Measurements from ENCODE around the gene MTLN. TPM values are rescaled to one million over a fixed set of nuclear protein-coding genes. Genes with fewer than 3 reads are reported as not detected.
"Not testable (repeated sequence)": the region's sequence is repeated elsewhere in the genome, so short reads cannot be mapped to it uniquely, and the experiment has no call there.

MTLN gene
- total and polyA plus RNA-seq, 12 donors, result 129 to 848 (median 177) TPM

DNA sequence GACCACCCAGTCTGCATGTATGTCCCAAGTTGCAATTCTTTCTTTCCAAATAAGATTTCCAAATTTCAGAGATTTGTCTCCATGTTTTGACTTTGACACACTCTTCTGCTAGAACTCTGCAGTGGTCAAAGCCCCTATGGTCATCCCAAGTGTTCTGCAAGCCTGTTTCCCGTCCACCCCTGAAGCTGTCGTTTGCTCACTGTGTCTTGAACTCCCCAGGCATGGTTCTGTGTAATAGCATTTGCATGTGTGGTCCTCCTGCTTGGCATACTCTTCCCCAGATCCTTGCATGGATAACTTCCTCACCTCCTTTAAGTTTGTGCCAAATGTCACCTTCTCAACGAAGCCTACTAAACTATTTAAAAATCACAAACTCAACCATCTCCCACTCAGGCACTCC is 3.9 kb upstream of the MTLN start:
- no peak for DNase-seq
- peaks cover 0 to 41% (median 0%) of the 10 kb centered on the region in 7 donors for H3K27me3 ChIP-seq
- intact Hi-C loops (cut with DNase I), result no loop called here
- no peak overlapping the region for H3K27ac ChIP-seq
- H3K4me3 ChIP-seq, result no peak overlapping the region
- H3K36me3 ChIP-seq, result peaks cover 0 to 2% (median 0%) of the 10 kb centered on the region in 9 donors
- H3K4me1 ChIP-seq, result peaks cover 0 to 16% (median 5%) of the 10 kb centered on the region in 9 donors
- 51 to 54% methylated on average over 3 of the region's 3 CpGs for WGBS, 2 donors
- TF ChIP-seq, protein P1, sequence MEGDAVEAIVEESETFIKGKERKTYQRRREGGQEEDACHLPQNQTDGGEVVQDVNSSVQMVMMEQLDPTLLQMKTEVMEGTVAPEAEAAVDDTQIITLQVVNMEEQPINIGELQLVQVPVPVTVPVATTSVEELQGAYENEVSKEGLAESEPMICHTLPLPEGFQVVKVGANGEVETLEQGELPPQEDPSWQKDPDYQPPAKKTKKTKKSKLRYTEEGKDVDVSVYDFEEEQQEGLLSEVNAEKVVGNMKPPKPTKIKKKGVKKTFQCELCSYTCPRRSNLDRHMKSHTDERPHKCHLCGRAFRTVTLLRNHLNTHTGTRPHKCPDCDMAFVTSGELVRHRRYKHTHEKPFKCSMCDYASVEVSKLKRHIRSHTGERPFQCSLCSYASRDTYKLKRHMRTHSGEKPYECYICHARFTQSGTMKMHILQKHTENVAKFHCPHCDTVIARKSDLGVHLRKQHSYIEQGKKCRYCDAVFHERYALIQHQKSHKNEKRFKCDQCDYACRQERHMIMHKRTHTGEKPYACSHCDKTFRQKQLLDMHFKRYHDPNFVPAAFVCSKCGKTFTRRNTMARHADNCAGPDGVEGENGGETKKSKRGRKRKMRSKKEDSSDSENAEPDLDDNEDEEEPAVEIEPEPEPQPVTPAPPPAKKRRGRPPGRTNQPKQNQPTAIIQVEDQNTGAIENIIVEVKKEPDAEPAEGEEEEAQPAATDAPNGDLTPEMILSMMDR (IDR thresholded peaks at IDR 0.05), result no peak
- H3K9me3 ChIP-seq, result peaks cover 0 to 7% (median 0%) of the 10 kb centered on the region in 11 donors
- no peak for ATAC-seq

DNA sequence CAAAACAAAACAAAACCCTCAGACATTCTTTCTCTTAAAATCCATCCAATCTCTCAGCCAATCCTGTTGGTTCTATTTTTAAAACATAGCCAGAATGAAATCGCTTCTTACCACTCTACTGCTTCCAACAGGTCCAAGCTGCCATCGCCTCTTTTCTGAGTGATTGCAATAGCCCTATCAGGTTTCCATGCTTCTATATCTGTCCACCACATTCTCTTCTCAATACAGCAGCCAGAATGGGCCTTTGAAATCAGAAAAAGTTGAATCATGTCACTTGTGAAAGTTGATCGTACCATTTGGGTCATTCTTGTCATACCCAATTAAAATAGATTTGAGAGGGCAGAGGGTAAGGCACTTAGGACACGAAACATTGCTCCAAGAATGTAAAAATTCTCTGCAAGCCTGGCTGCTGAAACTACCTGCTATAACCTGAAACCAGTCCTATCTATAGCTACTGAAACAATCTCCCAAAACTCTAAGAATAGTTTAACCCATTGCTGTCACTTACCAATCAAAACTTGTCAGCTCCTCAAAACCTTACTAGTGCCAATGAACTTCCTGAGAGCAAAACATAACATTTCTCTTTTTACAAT is 3.3 kb upstream of the MTLN start:
- no peak for ATAC-seq

DNA sequence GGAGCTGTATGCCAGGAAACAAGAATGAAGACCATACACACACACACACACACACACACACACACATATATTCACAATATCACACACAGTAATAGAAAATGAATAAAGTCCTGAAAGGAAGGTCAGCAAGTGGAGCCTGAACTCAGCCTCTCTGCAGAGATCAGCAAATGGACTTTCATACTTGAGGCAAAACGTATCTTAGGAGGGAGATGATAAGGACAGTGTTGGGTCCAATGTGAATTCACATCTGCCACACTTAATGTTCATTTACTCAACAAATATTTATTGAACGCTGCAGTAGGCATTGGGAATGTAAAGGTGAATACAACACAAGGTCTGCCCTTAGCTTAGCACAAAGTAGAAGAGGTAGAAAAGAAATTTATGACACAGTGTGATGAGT is 2.7 kb upstream of the MTLN start:
- H3K9me3 ChIP-seq, result peaks cover 0 to 7% (median 0%) of the 10 kb centered on the region in 11 donors
- H3K4me1 ChIP-seq, result peaks cover 0 to 23% (median 11%) of the 10 kb centered on the region in 9 donors
- intact Hi-C loops (cut with DNase I), result no loop called here
- no peak for DNase-seq
- TF ChIP-seq, protein P1 (IDR thresholded peaks at IDR 0.05), result no peak
- no peak overlapping the region for H3K27ac ChIP-seq
- H3K36me3 ChIP-seq, result peaks cover 0 to 13% (median 9%) of the 10 kb centered on the region in 9 donors
- ATAC-seq, result no peak
- no peak overlapping the region for H3K4me3 ChIP-seq
- H3K27me3 ChIP-seq, result peaks cover 0 to 33% (median 0%) of the 10 kb centered on the region in 7 donors
- 52 to 53% methylated on average over 2 of the region's 2 CpGs for whole genome bisulfite sequencing, 2 donors

More for the DNA sequence above, 3.3 kb upstream of the MTLN start:
- no peak overlapping the region for H3K4me3 ChIP-seq
- H3K27ac ChIP-seq, result no peak overlapping the region
- H3K36me3 ChIP-seq, result peaks cover 0 to 7% (median 4%) of the 10 kb centered on the region in 9 donors
- H3K4me1 ChIP-seq, result peaks cover 0 to 21% (median 11%) of the 10 kb centered on the region in 9 donors
- intact Hi-C loops (cut with DNase I), result no loop called here
- H3K9me3 ChIP-seq, result peaks cover 0 to 7% (median 0%) of the 10 kb centered on the region in 11 donors
- DNase-seq, result no peak
- WGBS, 2 donors, result 55 to 66% methylated on average over 4 of the region's 4 CpGs
- TF ChIP-seq, protein P1 (IDR thresholded peaks at IDR 0.05), result no peak
- peaks cover 0 to 37% (median 0%) of the 10 kb centered on the region in 7 donors for H3K27me3 ChIP-seq

DNA sequence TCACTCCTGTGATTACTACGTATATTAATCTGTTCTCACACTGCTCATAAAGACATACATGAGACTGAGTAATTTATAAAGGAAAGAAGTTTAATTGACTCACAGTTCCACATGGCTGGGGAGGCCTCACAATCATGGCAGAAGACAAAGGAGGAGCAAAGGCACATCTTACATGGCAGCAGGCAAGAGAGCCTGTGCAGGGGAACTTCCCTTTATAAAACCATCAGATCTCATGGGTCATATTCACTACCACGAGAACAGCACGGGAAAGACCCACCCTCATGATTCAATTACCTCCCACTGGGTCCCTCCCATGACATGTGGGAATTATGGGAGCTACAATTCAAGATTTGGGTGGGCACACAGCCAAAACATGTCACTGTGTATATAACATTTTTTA is 1.2 kb upstream of the MTLN start:
- Histone ChIP-seq H3K4me1 (peaks cover 0 to 24% (median 11%) of the 10 kb centered on the region in 9 donors), H3K36me3 (peaks cover 0 to 27% (median 12%) of the 10 kb centered on the region in 9 donors), H3K27me3 (peaks cover 0 to 22% (median 0%) of the 10 kb centered on the region in 7 donors)
- H3K27ac ChIP-seq; H3K4me3 ChIP-seq; H3K9me3 ChIP-seq; DNase-seq; intact Hi-C loops (cut with DNase I); ATAC-seq: not testable (repeated sequence)
- WGBS, 2 donors, result 68 to 81% methylated on average over 3 of the region's 3 CpGs
